ENCODE data around the gene PLCE1. TPM values are rescaled to one million over a fixed set of nuclear protein-coding genes. Genes with fewer than 3 reads are reported as not detected.

Gene PLCE1
- total RNA-seq, 1 donor from 2014 or later = 3.2 TPM

DNA sequence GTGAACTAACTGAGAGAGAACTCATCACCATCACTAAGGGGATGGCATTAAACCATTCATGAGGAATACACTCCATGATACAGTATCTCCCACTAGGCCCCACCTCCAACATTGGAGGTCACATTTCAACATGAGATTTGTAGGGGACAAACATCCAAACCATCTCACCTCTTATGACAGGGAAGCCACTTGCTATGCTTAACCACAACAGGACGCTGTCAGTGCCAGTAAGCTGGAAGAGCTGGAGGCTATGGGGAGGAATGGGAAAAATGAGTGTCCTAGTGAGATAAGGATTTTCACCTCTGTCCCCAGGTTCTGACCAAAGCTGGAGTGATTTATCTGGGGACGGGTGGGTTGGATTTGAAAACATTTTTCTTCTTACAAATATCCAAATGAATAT lies 17.6 kb downstream of the PLCE1 start:
- H3K27me3 Mint-ChIP-seq (ENCODE audit: low read depth) = peaks cover 6% of the 10 kb centered on the region
- DNase-seq (ENCODE audit: low spot score in 2 of 2, unreplicated experiment in 2 of 2) = no peak
- TF ChIP-seq, protein P1, sequence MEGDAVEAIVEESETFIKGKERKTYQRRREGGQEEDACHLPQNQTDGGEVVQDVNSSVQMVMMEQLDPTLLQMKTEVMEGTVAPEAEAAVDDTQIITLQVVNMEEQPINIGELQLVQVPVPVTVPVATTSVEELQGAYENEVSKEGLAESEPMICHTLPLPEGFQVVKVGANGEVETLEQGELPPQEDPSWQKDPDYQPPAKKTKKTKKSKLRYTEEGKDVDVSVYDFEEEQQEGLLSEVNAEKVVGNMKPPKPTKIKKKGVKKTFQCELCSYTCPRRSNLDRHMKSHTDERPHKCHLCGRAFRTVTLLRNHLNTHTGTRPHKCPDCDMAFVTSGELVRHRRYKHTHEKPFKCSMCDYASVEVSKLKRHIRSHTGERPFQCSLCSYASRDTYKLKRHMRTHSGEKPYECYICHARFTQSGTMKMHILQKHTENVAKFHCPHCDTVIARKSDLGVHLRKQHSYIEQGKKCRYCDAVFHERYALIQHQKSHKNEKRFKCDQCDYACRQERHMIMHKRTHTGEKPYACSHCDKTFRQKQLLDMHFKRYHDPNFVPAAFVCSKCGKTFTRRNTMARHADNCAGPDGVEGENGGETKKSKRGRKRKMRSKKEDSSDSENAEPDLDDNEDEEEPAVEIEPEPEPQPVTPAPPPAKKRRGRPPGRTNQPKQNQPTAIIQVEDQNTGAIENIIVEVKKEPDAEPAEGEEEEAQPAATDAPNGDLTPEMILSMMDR (IDR thresholded peaks at IDR 0.05; ENCODE audit: unreplicated experiment) = no peak
- no peak overlapping the region for H3K27ac Mint-ChIP-seq
- no peak overlapping the region for H3K4me3 Mint-ChIP-seq
- H3K4me1 Mint-ChIP-seq = peaks cover 8% of the 10 kb centered on the region
- H3K9me3 Mint-ChIP-seq = peaks cover 11% of the 10 kb centered on the region
- H3K36me3 Mint-ChIP-seq = no peaks in the 10 kb centered on the region

DNA sequence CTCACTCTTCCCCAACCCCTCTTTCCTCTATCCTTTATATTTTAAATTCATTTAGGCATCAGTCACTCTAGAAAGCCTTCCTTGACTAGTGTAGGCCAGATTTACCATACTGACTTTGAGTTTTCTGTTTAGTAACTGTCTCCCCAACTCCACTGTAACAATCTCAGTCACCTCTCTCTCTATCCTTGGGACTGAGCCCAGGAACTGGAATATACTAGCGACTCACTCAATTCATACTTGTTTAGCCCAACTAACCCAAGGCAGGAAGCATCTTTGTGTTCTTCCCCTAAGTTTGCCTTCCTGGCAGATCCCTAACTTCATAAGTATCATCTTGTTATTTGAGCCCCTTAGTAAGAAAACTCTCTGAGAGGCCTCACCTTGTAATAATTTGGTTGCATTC lies 19.1 kb downstream of the PLCE1 start:
- Mint-ChIP-seq H3K36me3 (no peaks in the 10 kb centered on the region), H3K27ac (no peak overlapping the region), H3K4me1 (peaks cover 2% of the 10 kb centered on the region)

DNA sequence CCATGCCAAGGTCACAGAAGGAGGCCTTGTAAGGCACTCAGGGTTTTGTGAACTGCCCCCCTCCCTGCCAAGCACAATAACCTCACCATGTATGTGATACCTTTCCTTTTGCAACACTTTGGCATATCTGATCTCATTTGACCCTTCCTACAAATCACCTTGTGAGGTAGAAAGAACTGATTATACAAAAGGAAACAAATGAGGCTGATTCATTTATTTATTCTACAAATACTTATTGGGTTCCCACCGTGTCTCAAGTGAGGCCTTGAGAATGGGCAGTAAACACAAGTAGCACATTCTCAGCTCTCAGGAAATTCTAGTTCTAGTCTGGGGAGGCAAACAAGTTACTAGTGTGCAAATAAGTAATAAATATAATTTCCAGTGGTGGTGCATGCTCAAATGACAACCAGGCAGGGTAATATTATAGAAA lies 19.6 kb downstream of the PLCE1 start:
- H3K27me3 Mint-ChIP-seq (ENCODE audit: low read depth) = no peaks in the 10 kb centered on the region
- H3K4me3 Mint-ChIP-seq = no peak overlapping the region
- TF ChIP-seq, protein P1 (IDR thresholded peaks at IDR 0.05; ENCODE audit: unreplicated experiment) = no peak
- no peak for DNase-seq (ENCODE audit: low spot score in 2 of 2, unreplicated experiment in 2 of 2)
- H3K9me3 Mint-ChIP-seq = peaks cover 11% of the 10 kb centered on the region
- peaks cover 2% of the 10 kb centered on the region for H3K4me1 Mint-ChIP-seq
- H3K27ac Mint-ChIP-seq = no peak overlapping the region
- H3K36me3 Mint-ChIP-seq = no peaks in the 10 kb centered on the region

More for the DNA sequence above, 19.1 kb downstream of the PLCE1 start:
- DNase-seq (ENCODE audit: low spot score in 2 of 2, unreplicated experiment in 2 of 2) = no peak
- peaks cover 11% of the 10 kb centered on the region for H3K9me3 Mint-ChIP-seq
- TF ChIP-seq, protein P1 (IDR thresholded peaks at IDR 0.05; ENCODE audit: unreplicated experiment) = no peak
- no peaks in the 10 kb centered on the region for H3K27me3 Mint-ChIP-seq (ENCODE audit: low read depth)
- H3K4me3 Mint-ChIP-seq = no peak overlapping the region

DNA sequence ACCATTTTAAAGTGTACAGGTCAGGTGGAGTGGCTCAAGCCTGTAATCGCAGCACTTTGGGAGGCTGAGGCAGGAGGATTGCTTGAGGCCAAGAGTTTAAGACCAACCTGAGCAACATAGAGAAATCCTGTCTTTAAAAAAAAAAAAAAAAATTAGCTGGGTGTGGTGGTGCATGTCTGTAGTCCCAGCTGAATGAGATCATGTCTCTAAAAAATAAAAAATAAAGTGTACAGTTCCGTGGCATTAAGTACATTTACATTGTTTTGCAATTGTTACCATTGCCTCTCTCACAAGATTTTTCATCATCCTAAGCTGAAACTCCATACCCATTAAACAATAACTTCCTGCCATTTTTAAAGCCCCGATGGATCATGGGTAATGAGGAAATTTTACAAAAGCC lies 20.6 kb downstream of the PLCE1 start:
- no peaks in the 10 kb centered on the region for H3K27me3 Mint-ChIP-seq (ENCODE audit: low read depth)
- no peaks in the 10 kb centered on the region for H3K36me3 Mint-ChIP-seq
- no peak overlapping the region for H3K27ac Mint-ChIP-seq
- peaks cover 9% of the 10 kb centered on the region for H3K9me3 Mint-ChIP-seq
- no peak overlapping the region for H3K4me3 Mint-ChIP-seq
- DNase-seq (ENCODE audit: low spot score in 2 of 2, unreplicated experiment in 2 of 2) = no peak
- TF ChIP-seq, protein P1 (IDR thresholded peaks at IDR 0.05; ENCODE audit: unreplicated experiment) = no peak
- H3K4me1 Mint-ChIP-seq = peaks cover 2% of the 10 kb centered on the region

DNA sequence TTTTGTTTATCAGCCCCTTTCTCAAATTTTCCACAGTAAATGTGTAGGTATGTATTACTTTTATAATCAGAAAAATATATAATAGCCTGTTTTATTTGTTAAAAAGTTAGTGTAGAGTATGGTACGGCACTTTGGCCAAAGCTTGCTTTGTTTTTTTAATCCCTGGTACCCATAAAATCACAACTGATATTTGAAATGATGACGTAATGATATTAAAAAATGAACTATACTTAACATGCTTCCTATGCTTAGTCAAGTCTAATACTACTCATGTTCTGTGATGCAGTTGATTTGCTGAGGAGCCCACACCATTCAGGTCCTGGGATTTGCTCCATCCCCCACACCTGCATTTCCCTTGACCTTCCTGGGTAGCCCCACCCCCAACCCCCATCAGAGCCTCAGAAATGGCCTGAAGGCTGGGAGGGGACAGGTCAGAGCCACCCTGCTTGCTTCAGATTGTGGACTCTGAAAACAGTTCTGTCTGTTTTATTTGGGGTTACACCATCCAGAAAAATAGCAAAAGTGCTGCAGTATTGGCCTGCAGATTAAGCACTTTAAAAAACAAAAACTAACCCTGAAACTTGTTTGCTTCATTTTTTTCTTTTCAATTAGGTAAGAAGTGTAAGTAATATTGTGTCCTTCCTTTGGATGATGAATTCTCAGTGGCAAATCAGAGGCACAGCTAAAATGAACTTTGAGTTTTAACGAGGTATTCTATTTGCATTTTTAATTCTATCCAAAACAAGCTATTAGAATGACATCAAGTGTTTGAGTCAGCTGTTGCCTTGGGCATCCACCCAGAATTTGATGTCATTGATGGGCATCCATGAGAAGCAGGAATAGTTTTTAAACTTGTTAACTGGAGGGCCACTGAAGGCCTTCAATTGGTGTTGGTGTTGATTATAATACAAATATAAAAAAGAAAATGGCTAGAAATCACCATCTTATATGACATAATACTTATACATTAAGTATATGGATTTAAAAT lies 23.3 kb downstream of the PLCE1 start:
- Mint-ChIP-seq H3K4me3 (no peak overlapping the region), H3K27ac (no peak overlapping the region), H3K4me1 (peaks cover 2% of the 10 kb centered on the region), H3K36me3 (no peaks in the 10 kb centered on the region), H3K9me3 (no peaks in the 10 kb centered on the region), H3K27me3 (ENCODE audit: low read depth) (no peaks in the 10 kb centered on the region)
- TF ChIP-seq, protein P1 (IDR thresholded peaks at IDR 0.05; ENCODE audit: unreplicated experiment) = no peak
- no peak for DNase-seq (ENCODE audit: low spot score in 2 of 2, unreplicated experiment in 2 of 2)

Measured in mesothelial cell of epicardium (in vitro differentiated cells).